Islet of Langerhans (tissue), 1 donor: ENCODE measurements around the gene OSMR.

Experiments
- FAIRE-seq: peaks from one replicate; lab custom pipeline; 2011; peaks lifted over from hg19 to GRCh38; lab: Jason Lieb, UNC

OSMR gene

GRCh38 chr5:38845526-38846378 lies at the start of gene OSMR:
Gene OSMR, plus strand, starts transcription at chr5:38846012. Its CDS starts 23,033 bp downstream, at chr5:38869045.
- no peak for FAIRE-seq

DNA sequence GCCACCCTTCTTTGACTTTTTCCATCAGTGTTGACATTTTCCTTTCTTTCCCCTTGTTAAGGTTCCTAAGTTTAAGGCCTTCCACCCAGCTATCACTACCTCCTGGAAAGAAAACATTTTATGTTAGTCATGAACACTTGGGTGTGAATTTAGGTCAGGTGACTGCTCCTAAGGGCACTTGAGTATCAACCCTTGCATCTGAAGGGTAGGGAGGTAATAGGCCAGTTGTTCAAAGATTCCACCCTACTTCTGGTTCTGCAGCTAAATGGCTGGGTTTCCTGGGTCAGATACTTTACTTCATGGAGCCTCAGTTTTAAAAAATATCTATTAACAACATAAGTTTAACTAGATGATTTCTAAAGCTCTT lies 49.1 kb upstream of the OSMR start:
- no peak for FAIRE-seq

- FAIRE-seq, result no peak
Observed at GRCh38 chr5:38797838-38798237, 48.0 kb upstream of the OSMR start.

DNA sequence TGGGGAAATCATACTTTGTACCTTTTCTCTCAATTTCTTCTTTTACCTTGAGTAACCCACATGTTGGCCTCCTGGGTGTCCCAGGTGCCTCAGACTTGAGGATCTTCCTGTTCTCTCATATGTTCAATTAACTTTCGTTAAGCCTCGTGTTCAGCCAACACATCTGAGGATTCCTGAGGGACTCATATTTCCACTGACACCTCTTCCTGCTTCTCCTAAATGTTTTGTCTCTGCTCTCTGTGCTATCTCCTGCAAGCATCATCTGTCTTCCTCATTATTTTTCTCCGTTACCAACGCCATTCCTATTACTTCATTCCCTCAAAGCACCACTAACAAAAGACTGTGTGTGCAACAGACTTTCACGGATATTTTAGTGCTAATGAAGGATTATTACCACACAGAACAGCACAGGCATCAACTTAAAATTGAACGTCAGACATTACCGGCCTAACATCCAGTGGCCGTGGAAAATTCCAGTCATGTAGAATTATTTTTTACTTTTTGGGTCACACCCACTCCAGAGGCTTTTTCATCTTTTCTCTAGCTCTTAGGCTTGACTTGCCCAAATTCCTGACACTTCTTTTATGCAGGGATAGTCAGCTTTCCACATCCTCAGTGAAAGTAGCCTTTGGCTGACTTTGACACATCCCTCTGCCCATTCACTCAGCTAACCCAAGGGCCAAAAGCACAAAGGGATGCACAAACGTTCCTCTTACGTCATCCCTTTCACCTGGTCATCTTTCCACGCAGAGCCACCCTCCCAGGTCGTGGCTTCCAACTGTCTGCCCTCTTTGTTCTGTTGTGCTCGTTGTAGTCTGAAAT lies 46.0 kb upstream of the OSMR start:
- no peak for FAIRE-seq

GRCh38 chr5:38800515-38800914 lies 45.3 kb upstream of the OSMR start:
- FAIRE-seq, result no peak

DNA sequence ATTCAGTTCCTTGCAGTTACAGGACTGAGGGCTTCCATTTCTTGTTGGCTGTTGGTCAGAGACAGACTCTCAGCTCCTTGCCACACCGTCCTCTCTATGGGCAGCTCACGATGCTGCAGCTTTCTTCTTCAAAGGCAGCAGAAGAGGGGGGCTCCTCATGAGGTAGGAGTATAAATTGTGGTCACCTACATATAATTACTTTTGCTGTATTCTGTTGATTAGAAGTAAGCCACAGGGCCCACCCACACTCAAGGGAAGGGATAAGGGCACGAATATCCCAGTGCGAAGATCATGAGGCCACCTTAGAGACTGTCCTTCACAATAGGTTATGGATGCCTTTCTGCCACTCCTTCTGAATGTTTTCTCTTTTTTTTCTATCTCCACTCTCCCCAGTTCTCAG lies 43.7 kb upstream of the OSMR start:
- FAIRE-seq, result no peak

DNA sequence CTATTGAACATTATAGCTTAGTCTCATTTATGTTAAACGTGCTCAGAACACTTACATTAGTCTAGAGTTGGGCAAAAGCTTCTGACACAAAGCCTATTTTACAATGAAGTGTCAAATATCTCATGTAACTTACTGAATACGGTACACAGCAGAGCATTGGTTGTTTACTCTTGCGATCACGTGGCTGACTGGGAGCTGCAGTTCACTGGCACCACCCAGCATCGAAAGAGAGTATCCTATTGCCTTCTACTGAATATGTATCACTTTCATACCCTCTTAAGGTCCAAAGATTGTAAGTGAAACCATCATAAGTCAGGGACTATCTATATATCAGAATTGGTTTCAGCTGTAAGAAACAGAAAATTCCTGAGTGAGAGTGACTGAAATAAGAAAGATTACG lies 42.6 kb upstream of the OSMR start:
- FAIRE-seq, result no peak

- no peak for FAIRE-seq
Observed at GRCh38 chr5:38806775-38807258, 39.0 kb upstream of the OSMR start.

DNA sequence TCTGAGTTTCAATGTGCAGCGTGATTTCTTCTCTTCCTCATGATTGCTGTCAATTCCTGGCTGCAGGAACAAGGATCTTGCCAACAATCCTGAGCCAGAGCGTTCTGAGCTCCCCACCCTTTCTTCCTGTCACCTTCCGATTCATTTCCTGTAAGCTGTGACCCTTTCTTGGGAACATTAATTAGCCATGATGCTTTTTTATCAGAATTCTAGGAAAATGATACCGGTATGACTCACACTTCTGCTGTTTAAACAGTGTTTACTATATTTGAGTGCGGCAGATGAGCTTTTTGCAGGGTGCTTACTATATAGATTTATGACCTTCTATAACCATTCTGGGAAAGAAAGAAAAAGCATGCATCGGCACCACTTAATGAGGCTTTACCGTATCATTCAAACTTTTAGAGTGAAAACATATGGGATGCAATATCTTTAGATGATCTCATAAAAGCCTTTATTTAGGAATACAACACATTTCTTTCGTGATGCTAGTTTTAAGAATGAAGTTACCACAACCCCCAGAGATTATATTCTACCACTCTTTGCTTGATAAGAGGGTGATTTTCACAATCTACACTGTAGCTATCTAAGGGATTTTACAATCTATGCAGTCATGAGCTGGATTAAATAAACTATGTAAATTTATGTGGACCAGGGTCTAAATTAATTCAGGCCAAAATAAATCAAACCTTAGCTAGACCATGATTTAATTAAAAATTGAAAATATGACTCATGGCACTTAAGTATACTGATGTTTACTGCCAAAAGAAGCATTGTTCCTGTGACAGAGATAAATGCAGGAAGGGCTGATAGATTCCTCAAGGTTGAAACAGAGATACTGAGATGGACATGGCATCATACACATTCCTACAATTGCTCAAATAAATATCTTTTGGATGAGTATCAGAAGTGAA lies 38.0 kb upstream of the OSMR start:
- no peak for FAIRE-seq

- no peak for FAIRE-seq
Observed at GRCh38 chr5:38808666-38809343, 37.0 kb upstream of the OSMR start.

DNA sequence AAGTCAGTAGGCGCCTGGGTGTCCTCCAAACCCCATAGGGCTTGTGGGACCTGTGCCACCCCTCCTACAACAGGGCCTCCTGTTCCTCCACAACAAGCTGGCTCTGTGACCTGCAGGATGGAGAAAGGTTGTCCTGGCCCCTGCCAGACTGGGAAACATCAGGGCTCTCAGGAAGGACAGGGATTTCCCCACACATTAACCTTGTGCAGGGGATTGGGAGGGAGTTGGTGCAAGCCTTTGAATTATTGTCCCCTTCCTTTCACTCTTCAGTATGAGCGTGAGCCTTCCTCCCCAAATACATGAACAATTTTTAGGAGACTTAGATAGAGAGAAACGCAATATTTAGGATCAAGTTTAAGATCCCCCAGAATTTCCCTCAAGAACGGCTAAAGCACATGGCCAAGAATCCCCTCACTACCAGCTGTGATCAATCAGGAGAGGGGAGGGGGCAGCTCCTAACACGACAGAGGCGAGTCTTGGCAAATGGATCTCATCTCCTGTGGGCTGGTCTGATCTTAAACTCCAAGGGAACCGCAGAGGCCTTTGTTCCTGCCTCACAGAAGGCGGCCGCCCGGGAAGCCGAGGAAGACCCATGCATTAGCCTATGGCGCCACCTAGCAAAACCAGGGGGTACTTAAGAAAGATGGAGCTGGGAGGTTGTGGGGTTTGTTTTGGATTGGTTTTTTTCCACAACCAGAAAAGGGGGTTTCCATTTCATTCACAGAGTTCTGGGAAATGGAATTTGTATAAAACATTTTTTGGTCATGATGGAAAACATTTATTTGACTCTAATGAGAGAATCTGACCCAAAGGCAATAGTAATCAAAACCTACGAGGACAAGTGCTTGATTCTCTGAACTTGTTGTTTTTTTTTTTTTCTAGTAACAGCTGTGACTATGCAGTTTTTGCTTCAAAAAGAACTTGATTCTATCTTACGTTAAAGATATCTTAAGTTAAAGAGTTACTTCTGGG lies 36.1 kb upstream of the OSMR start:
- no peak for FAIRE-seq

DNA sequence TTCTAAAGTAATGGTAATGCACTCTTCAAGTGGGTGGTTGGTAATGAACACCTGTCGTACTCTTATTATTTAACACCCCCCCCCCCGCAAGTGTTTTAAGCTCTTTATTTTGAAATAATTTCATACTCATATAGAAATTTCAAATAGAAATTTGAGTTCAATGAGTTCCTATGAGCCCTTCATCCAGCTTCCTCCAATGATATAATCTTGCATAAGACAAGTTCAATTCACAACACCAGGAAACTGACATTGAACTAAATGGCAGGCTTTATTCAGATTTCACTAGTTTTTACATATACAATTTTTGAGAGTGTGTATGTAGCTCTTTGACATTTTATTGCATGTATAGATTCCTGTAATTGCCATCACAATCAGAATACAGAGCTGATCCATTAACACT lies 30.9 kb upstream of the OSMR start:
- no peak for FAIRE-seq

GRCh38 chr5:38816083-38817030 lies 29.5 kb upstream of the OSMR start:
- FAIRE-seq, result no peak

DNA sequence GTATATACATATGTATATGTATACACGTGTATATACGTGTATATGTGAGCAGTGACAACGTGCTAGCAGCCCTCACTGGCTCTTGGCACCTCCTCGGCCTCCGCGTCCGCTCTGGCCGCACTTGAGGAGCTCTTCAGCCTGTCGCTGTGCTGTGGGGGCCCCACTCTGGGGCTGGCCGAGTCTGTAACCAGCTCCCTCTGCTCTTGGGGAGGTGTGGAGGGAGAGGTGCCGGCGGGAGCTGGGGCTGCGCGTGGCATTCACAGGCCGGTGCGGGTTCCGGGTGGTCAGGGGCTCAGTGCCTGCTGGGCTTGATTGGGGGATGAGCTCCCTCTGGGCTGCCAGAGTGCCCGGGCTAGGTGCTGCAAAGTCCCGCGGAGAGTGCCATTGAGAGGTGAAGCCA lies 24.1 kb upstream of the OSMR start:
- FAIRE-seq, result no peak

DNA sequence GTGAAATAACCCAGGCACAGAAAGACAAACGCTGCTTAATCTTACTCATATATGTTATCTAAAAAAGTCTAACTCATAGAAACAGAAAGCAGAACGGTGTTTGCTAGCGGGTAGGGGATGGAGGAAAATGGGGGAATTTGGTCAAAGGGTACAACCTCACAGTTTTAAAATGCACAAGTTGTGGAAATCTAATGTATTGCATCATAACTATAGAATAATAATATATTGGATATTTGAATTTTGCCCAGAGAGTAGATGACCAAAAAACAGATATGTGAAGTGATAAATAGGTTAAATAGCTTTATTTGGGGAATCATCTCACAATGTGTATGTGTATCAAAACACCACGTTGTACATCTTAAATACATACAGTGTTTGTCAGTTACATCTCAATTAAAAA lies 22.3 kb upstream of the OSMR start:
- FAIRE-seq, result no peak

- FAIRE-seq, result no peak
Observed at GRCh38 chr5:38824821-38825220, 21.0 kb upstream of the OSMR start.

- no peak for FAIRE-seq
Observed at GRCh38 chr5:38825494-38825893, 20.3 kb upstream of the OSMR start.

GRCh38 chr5:38827525-38827924 lies 18.3 kb upstream of the OSMR start:
- FAIRE-seq, result no peak

DNA sequence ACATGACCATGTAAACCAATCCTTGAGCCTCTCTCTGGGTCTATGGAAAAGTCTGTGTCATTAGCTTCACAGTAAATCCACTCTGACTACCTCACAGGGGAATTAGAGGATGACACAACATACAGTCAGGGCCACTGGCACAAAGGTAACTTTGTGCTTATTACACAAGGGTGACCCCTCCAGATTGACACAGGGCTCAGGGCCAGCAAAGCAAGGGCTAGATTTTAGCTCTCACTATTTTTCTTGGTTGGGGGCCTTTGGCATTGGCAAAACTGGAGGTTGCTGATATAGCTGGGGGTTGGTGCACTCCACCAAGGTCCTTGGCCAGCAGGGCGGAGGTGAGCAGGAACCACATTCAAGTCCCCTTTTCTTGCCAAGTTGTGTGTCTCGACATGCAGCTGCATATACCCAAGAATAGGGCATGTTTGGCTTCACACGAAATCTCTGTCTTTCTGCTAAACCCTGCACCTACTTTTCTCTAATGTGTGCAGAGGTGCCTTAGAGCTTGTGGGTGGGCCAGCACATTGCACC lies 15.2 kb upstream of the OSMR start:
- no peak for FAIRE-seq
